HepG2 (cell line): Measurements from ENCODE around the gene SLC22A23. TPM values are rescaled to one million over a fixed set of nuclear protein-coding genes. Genes with fewer than 3 reads are reported as not detected.

Experiments used
- GATAD2A ChIP-seq: IDR thresholded peaks from 2 replicates; pipeline ENCODE4 v1.6.1; 2016
- PITX1 ChIP-seq: sonication (generic); formaldehyde crosslinking; IDR thresholded peaks from 2 replicates; pipeline ENCODE4 v1.5.1; 2020; ENCODE audit warnings: mild to moderate bottlenecking, missing genetic modification reagents
- TAF15 ChIP-seq: fragments of 200-400 bp; formaldehyde crosslinking; IDR thresholded peaks from one replicate; pipeline ENCODE4 v1.6.1; 2018; ENCODE audit warnings: mild to moderate bottlenecking, low read depth, low read length; ENCODE audit not compliant: poor library complexity, severe bottlenecking
- ZFP36L2 ChIP-seq: sonication (generic); formaldehyde crosslinking; IDR thresholded peaks from 2 replicates; pipeline ENCODE4 v1.4.0; 2020; ENCODE audit warnings: missing genetic modification reagents
- ZFY ChIP-seq: sonication (generic); formaldehyde crosslinking; IDR thresholded peaks from 2 replicates; pipeline ENCODE4 v1.4.0; 2020; ENCODE audit warnings: missing genetic modification reagents
- ZNF232 ChIP-seq: sonication (generic); formaldehyde crosslinking; IDR thresholded peaks from 2 replicates; pipeline ENCODE4 v1.4.0; 2020; ENCODE audit warnings: missing genetic modification reagents, borderline replicate concordance
- ZNF292 ChIP-seq: sonication (generic); formaldehyde crosslinking; IDR thresholded peaks from 2 replicates; pipeline ENCODE4 v1.8.1; 2022; ENCODE audit warnings: mild to moderate bottlenecking, low read depth, missing genetic modification reagents, borderline replicate concordance
- ZNF333 ChIP-seq: sonication (generic); formaldehyde crosslinking; IDR thresholded peaks from 2 replicates; pipeline ENCODE4 v1.4.0; 2020; ENCODE audit warnings: mild to moderate bottlenecking, missing genetic modification reagents, borderline replicate concordance
- ZSCAN31 ChIP-seq: sonication (generic); formaldehyde crosslinking; IDR thresholded peaks from 2 replicates; pipeline ENCODE4 v1.5.0; 2020; ENCODE audit warnings: low read depth, mild to moderate bottlenecking, missing genetic modification reagents
- polyA plus RNA-seq, 8 experiments: library from polyadenylated mRNA; depleted of rRNA in 3 of 8; stranded (reverse) in 7 of 8; unstranded in 1 of 8; fragments of >200 nt; fragmentation: Illumina TruSeq in 4 of 8; extraction: Trizol in 4 of 8; gene quantifications; 2 replicates each; pipeline versions ENCODE4 v1.2.1 to v1.2.3, GENCODE V29; 2011 to 2016; ENCODE audit warnings: low read depth in 4 of 8, missing spikeins in 1 of 8, mixed read lengths in 1 of 8; ENCODE audit not compliant: insufficient read depth in 1 of 8
- total RNA-seq, 5 experiments: library from RNA; depleted of rRNA; stranded (reverse); fragments of >200 nt; fragmentation: Illumina TruSeq; extraction: Trizol; gene quantifications; 2 replicates each; pipeline ENCODE4 v1.2.3, GENCODE V29; 2016; ENCODE audit warnings: low read depth in 1 of 5
- TF ChIP-seq, protein P1 (sequence below): sonication (generic); formaldehyde crosslinking; IDR thresholded peaks from 2 replicates; pipeline ENCODE4 v1.4.0; 2020; ENCODE audit warnings: missing genetic modification reagents, borderline replicate concordance
- TF ChIP-seq, protein P2 (sequence below): sonication (generic); formaldehyde crosslinking; IDR thresholded peaks from 2 replicates; pipeline ENCODE4 v1.4.0; 2020; ENCODE audit warnings: mild to moderate bottlenecking, missing genetic modification reagents
- TF ChIP-seq, protein P3 (sequence below): sonication (generic); formaldehyde crosslinking; IDR thresholded peaks from 2 replicates; pipeline ENCODE4 v1.4.0; 2020; ENCODE audit warnings: missing genetic modification reagents
- TF ChIP-seq, protein P4 (sequence below): sonication (generic); formaldehyde crosslinking; IDR thresholded peaks from 2 replicates; pipeline ENCODE4 v1.8.0; 2022; ENCODE audit warnings: mild to moderate bottlenecking, missing genetic modification reagents
- TF ChIP-seq, protein P5 (sequence below): sonication (generic); formaldehyde crosslinking; IDR thresholded peaks from 2 replicates; pipeline ENCODE4 v1.8.1; 2023; ENCODE audit warnings: mild to moderate bottlenecking, missing genetic modification reagents
- TF ChIP-seq, protein P6 (sequence below): sonication (generic); formaldehyde crosslinking; IDR thresholded peaks from 2 replicates; pipeline ENCODE4 v1.4.0; 2020; ENCODE audit warnings: missing genetic modification reagents

SLC22A23 gene
- total and polyA plus RNA-seq, 2 of the 13 experiments (the other 11 are each of a cell fraction or from before 2014, with no cell fraction given) = 11.8 to 17.5 TPM

DNA sequence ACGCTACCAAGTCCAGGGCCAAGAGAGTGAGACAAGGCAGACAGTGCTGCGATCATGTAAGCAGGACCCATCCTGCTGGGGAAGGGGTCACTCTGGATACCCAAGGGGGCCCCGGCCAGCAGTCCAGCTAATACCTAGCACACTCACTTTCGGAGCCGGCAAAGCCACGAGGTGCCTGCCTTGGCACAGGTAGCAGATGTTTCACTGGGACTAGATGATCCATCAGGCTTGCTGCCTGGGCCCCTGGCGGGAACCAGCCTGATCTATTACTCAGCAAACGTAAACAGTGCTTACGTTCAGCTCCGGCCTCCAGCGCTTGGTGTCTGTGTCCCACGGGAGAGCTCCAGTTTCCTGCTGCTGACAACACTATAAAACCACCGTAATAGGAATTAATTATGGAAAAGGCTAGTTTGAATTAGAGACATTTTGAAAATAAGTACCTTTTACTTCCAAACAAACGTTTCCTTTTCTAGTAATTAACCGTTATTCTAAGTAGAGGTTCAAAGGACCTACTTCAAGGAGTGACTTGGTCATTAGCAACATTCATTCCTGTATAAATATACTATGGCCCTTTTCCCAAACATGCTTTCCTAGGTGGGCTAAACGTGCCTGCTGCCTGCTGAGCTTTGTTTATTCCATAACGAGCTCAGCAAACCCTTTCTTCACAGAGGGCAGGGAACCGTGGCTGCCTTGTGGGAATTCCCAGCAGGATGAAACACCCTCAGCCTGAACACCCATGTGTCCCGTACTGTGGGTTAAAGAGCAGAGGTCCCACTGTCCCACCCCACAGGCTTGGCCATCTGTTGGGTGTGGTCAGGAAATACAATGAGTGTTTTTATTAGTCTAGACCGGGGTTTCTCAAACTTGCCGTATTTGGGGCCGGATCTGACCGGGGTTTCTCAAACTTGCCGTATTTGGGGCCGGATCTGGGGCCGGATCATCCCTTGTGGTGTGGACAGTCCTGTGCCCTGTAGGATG lies 18.4 kb downstream of the SLC22A23 start (continued):
- TF ChIP-seq, protein P1, sequence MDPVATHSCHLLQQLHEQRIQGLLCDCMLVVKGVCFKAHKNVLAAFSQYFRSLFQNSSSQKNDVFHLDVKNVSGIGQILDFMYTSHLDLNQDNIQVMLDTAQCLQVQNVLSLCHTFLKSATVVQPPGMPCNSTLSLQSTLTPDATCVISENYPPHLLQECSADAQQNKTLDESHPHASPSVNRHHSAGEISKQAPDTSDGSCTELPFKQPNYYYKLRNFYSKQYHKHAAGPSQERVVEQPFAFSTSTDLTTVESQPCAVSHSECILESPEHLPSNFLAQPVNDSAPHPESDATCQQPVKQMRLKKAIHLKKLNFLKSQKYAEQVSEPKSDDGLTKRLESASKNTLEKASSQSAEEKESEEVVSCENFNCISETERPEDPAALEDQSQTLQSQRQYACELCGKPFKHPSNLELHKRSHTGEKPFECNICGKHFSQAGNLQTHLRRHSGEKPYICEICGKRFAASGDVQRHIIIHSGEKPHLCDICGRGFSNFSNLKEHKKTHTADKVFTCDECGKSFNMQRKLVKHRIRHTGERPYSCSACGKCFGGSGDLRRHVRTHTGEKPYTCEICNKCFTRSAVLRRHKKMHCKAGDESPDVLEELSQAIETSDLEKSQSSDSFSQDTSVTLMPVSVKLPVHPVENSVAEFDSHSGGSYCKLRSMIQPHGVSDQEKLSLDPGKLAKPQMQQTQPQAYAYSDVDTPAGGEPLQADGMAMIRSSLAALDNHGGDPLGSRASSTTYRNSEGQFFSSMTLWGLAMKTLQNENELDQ (CRISPR knock-in tag) = no peak
- TF ChIP-seq, protein P2, sequence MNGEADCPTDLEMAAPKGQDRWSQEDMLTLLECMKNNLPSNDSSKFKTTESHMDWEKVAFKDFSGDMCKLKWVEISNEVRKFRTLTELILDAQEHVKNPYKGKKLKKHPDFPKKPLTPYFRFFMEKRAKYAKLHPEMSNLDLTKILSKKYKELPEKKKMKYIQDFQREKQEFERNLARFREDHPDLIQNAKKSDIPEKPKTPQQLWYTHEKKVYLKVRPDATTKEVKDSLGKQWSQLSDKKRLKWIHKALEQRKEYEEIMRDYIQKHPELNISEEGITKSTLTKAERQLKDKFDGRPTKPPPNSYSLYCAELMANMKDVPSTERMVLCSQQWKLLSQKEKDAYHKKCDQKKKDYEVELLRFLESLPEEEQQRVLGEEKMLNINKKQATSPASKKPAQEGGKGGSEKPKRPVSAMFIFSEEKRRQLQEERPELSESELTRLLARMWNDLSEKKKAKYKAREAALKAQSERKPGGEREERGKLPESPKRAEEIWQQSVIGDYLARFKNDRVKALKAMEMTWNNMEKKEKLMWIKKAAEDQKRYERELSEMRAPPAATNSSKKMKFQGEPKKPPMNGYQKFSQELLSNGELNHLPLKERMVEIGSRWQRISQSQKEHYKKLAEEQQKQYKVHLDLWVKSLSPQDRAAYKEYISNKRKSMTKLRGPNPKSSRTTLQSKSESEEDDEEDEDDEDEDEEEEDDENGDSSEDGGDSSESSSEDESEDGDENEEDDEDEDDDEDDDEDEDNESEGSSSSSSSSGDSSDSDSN (CRISPR knock-in tag) = 0 out of 2 replicates have a peak, but pooled peaks have one; percentile 32
- TF ChIP-seq, protein P3, sequence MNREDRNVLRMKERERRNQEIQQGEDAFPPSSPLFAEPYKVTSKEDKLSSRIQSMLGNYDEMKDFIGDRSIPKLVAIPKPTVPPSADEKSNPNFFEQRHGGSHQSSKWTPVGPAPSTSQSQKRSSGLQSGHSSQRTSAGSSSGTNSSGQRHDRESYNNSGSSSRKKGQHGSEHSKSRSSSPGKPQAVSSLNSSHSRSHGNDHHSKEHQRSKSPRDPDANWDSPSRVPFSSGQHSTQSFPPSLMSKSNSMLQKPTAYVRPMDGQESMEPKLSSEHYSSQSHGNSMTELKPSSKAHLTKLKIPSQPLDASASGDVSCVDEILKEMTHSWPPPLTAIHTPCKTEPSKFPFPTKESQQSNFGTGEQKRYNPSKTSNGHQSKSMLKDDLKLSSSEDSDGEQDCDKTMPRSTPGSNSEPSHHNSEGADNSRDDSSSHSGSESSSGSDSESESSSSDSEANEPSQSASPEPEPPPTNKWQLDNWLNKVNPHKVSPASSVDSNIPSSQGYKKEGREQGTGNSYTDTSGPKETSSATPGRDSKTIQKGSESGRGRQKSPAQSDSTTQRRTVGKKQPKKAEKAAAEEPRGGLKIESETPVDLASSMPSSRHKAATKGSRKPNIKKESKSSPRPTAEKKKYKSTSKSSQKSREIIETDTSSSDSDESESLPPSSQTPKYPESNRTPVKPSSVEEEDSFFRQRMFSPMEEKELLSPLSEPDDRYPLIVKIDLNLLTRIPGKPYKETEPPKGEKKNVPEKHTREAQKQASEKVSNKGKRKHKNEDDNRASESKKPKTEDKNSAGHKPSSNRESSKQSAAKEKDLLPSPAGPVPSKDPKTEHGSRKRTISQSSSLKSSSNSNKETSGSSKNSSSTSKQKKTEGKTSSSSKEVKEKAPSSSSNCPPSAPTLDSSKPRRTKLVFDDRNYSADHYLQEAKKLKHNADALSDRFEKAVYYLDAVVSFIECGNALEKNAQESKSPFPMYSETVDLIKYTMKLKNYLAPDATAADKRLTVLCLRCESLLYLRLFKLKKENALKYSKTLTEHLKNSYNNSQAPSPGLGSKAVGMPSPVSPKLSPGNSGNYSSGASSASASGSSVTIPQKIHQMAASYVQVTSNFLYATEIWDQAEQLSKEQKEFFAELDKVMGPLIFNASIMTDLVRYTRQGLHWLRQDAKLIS (CRISPR knock-in tag) = no peak
- TF ChIP-seq ZSCAN31 (peak; percentile 41; the same call in 1 of the 2 replicates), PITX1 (CRISPR knock-in tag) (peak; percentile 62; the same call in 1 of the 2 replicates), ZNF292 (CRISPR knock-in tag) (peak; percentile 75; the same call in 1 of the 2 replicates), ZNF333 (CRISPR knock-in tag) (0 out of 2 replicates have a peak, but pooled peaks have one; percentile 25), GATAD2A (0 out of 2 replicates have a peak, but pooled peaks have one; percentile 45), ZFY (CRISPR knock-in tag) (0 out of 2 replicates have a peak, but pooled peaks have one; percentile 17), ZFP36L2 (CRISPR knock-in tag) (no peak), ZNF232 (CRISPR knock-in tag) (no peak), TAF15 (no peak)
- TF ChIP-seq, protein P4, sequence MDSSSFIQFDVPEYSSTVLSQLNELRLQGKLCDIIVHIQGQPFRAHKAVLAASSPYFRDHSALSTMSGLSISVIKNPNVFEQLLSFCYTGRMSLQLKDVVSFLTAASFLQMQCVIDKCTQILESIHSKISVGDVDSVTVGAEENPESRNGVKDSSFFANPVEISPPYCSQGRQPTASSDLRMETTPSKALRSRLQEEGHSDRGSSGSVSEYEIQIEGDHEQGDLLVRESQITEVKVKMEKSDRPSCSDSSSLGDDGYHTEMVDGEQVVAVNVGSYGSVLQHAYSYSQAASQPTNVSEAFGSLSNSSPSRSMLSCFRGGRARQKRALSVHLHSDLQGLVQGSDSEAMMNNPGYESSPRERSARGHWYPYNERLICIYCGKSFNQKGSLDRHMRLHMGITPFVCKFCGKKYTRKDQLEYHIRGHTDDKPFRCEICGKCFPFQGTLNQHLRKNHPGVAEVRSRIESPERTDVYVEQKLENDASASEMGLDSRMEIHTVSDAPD = 0 out of 2 replicates have a peak, but pooled peaks have one; percentile 36
- TF ChIP-seq, protein P5, sequence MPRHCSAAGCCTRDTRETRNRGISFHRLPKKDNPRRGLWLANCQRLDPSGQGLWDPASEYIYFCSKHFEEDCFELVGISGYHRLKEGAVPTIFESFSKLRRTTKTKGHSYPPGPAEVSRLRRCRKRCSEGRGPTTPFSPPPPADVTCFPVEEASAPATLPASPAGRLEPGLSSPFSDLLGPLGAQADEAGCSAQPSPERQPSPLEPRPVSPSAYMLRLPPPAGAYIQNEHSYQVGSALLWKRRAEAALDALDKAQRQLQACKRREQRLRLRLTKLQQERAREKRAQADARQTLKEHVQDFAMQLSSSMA (CRISPR knock-in tag) = peak; percentile 42; the same call in 1 of the 2 replicates
- TF ChIP-seq, protein P6, sequence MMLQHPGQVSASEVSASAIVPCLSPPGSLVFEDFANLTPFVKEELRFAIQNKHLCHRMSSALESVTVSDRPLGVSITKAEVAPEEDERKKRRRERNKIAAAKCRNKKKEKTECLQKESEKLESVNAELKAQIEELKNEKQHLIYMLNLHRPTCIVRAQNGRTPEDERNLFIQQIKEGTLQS (CRISPR knock-in tag) = 0 out of 2 replicates have a peak, but pooled peaks have one; percentile 32
